A549 treated with AZD2906 at 1 μM for 4 hours (cell line): Measurements from ENCODE around the gene SPATS2L. TPM values are rescaled to one million over a fixed set of nuclear protein-coding genes. Genes with fewer than 3 reads are reported as not detected.

Source experiments
- total RNA-seq: library from RNA; stranded (reverse); fragments of 200-300 nt; extraction: Qiagen RNA extraction; gene quantifications from 5 replicates; pipeline ENCODE4 v1.2.3, GENCODE V29; 2022

The SPATS2L gene
- total RNA-seq: 119 to 129 TPM (median 124 TPM) in 5 replicates

DNA sequence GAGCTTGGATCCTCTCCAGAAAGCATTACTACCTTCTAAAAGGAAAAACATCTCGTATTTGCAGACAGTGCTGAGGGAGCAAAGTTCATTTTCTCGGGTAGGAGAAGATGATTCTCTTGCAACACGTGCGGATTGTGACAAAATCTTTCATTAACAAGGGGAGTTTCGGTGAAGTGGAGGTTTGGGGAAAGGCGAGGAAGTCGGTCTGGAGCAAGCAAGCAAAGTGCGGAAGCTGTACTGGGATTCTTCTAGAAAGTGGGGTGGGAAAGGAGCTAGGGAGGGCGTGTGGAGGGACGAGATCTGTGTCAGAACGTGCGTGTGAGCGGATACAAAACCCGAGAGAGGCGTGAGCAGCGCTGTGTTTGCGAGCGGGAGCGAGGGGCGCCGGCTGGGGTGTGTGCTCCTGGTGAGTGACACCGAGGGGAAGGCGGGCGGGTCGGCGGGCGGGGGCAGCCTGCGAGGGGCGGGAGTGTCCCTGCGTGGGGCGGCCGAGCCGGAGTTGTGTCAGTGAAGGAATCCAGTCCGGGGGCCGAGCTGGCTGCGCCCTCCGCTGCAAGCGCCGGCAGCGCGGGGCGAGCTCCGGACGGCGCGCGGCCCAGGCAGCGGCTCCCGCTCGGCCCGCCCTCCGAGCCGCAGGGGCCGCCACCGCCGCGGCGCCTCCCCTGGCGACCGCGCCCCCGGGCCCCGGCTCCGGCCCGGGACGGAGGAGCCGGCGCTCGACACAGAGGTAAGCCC, at the start of gene SPATS2L:
TSS of gene SPATS2L (plus strand) at position 498 of the 735 bp plus-strand sequence. CDS start 82,552 bp downstream, outside the sequence.

DNA sequence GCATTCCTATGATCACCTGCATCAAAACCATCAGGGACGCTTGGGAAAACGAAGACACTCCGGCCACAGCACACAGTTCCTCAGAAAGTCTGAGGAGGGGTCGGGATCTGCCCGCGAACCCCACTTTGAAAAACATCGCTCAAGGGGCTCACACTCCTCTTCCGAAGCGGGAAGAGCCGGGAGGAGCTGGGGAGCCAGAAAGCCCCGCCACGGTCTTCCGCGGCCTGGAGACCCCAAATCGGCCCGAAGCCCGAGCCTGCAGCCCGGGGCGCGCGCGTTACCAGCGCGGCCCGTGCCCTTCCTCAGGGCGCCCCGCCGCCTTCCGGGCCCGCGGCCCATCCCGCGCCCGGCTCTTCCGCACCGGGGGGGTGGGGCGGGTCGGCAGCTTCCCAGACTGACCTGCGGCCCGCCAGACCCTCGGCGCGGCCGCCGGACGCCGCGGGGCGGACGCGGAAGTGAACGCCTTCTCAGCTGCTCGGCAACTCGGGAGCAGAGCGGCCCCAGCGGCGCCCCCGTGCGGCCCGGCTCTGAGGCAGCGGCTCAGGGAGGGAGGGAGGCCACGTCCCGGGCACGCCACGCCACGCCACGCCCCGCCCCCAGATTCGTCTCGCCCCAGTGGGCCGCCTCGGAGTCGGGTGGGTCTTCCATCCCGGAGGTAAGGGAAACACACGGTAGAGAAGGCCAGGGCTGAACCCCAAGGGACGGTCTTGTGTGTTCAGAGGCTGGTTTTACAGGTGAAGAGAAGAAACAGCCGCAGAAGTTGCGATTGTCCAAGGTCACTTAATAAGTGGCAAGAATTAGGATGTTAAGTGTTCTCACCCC, 203.3 kb downstream of the SPATS2L start, which contains the start of gene KCTD18:
TSS of gene KCTD18 (minus strand) at position 457 of the 822 bp plus-strand sequence. CDS start 3,052 bp downstream, outside the sequence.

GRCh38 chr2:200525882-200526651, 219.6 kb downstream of the SPATS2L start, which contains the start of gene SGO2:
Gene SGO2 (plus strand): TSS chr2:200526207. CDS start chr2:200532976, 6,769 bp downstream.

Other genes with a start within 250 kb of the SPATS2L start
- 9.1 to 12.0 TPM (median 10.5 TPM) in 5 replicates for gene KCTD18, start 203.4 kb downstream of the SPATS2L start, total RNA-seq
- gene SGO2, start 219.5 kb downstream of the SPATS2L start, total RNA-seq: 10.8 to 14.6 TPM (median 12.1 TPM) in 5 replicates